Mesendoderm (in vitro differentiated cells): ENCODE measurements around the gene SPEG.

Source experiments
- DNase-seq: peaks from one replicate; pipeline ENCODE4 v3.0.0; 2013
- H2AK5ac ChIP-seq: 2 replicates; pipeline ENCODE4 v1.6.1; 2013; ENCODE audit warnings: low read length, inconsistent platforms
- H2BK120ac ChIP-seq: 2 replicates; pipeline ENCODE4 v1.6.1; 2013; ENCODE audit warnings: low read depth, mild to moderate bottlenecking, low read length, moderate library complexity, mixed read lengths
- H2BK15ac ChIP-seq: replicated peaks from 2 replicates; pipeline ENCODE4 v1.6.1; 2013; ENCODE audit warnings: low read depth, mild to moderate bottlenecking, moderate library complexity
- H2BK5ac ChIP-seq: 2 replicates; pipeline ENCODE4 v1.6.1; 2013; ENCODE audit warnings: low read length, inconsistent platforms
- H3K18ac ChIP-seq: 2 replicates; pipeline ENCODE4 v1.6.1; 2013; ENCODE audit warnings: mild to moderate bottlenecking, low read length, mixed read lengths
- H3K23ac ChIP-seq: one replicate; pipeline ENCODE4 v1.6.1; 2013; ENCODE audit warnings: low read length
- H3K27ac ChIP-seq: 2 replicates; pipeline ENCODE4 v1.5.1; 2013; ENCODE audit warnings: low read depth, mild to moderate bottlenecking, inconsistent platforms, low read length, moderate library complexity
- H3K27me3 ChIP-seq: 2 replicates; pipeline ENCODE4 v1.6.1; 2013; ENCODE audit warnings: low read length, control low read depth, mild to moderate bottlenecking, inconsistent platforms; ENCODE audit not compliant: insufficient read depth, poor library complexity
- H3K36me3 ChIP-seq: 2 replicates; pipeline ENCODE4 v1.6.1; 2013; ENCODE audit warnings: low read length, inconsistent platforms; ENCODE audit not compliant: control insufficient read depth, insufficient read depth
- H3K4ac ChIP-seq: one replicate; pipeline ENCODE4 v1.6.1; 2013; ENCODE audit warnings: low read depth, mild to moderate bottlenecking, low read length, moderate library complexity
- H3K4me1 ChIP-seq: 2 replicates; pipeline ENCODE4 v1.6.1; 2013; ENCODE audit warnings: low read depth, low read length, inconsistent platforms; ENCODE audit not compliant: control insufficient read depth
- H3K4me2 ChIP-seq: 2 replicates; pipeline ENCODE4 v1.6.1; 2013; ENCODE audit warnings: low read length
- H3K4me3 ChIP-seq: 2 replicates; pipeline ENCODE4 v1.5.1; 2013; ENCODE audit warnings: mild to moderate bottlenecking, low read length
- H3K56ac ChIP-seq: one replicate; pipeline ENCODE4 v1.6.1; 2013; ENCODE audit warnings: low read length
- H3K79me1 ChIP-seq: 2 replicates; pipeline ENCODE4 v1.6.1; 2013; ENCODE audit warnings: low read length, inconsistent platforms
- H3K79me2 ChIP-seq: 2 replicates; pipeline ENCODE4 v1.6.1; 2013; ENCODE audit warnings: mild to moderate bottlenecking, low read length; ENCODE audit not compliant: control insufficient read depth, insufficient read depth
- H3K9ac ChIP-seq: 2 replicates; pipeline ENCODE4 v1.6.1; 2013; ENCODE audit warnings: low read length, inconsistent platforms
- H4K5ac ChIP-seq: one replicate; pipeline ENCODE4 v1.6.1; 2013; ENCODE audit warnings: low read length
- H4K8ac ChIP-seq: one replicate; pipeline ENCODE4 v1.6.1; 2013; ENCODE audit warnings: low read depth, mild to moderate bottlenecking, control low read depth, low read length, moderate library complexity
- WGBS: extraction: QIAGEN DNeasy Blood & Tissue Kit; methylation state at CpG from one replicate; pipeline ENCODE4 v1.1.7; 2013; ENCODE audit warnings: low lambda C conversion rate, missing lambda C conversion rate; ENCODE audit not compliant: insufficient coverage; ENCODE audit errors: extremely low coverage; 5-methylcytosine and 5-hydroxymethylcytosine counted together

Gene SPEG

DNA sequence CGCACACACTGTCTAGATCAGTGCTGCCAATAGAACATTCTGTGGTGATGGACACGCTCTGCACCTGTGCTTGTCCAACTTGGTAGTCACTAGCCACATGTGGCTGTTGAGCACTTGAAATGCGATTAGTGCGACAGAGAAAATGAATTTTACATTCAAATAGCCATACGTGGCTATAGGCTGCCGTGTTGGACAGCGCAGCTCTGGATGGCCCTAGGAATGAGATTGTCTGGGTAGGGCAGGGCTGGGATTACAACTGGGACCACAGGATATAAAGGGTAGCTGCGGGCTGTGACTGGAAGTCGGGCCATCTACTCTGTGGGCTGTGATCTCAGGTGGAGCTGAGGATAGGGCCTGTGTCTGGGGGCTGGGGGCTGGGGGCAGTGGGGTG, 84.9 kb downstream of the SPEG start:
- Histone ChIP-seq H2BK5ac (no peak overlapping the region), H4K5ac (no peak overlapping the region), H3K27me3 (no peaks in the 10 kb centered on the region), H2AK5ac (no peak overlapping the region), H3K4me2 (no peak overlapping the region), H3K27ac (no peak overlapping the region), H3K79me1 (no peaks in the 10 kb centered on the region), H3K23ac (no peak overlapping the region), H3K79me2 (no peaks in the 10 kb centered on the region), H3K56ac (no peak overlapping the region), H3K4me1 (peaks cover 6% of the 10 kb centered on the region), H3K36me3 (no peaks in the 10 kb centered on the region), H3K18ac (no peak overlapping the region), H4K8ac (no peak overlapping the region), H3K9ac (no peak overlapping the region), H3K4ac (no peak overlapping the region), H2BK15ac (no peak overlapping the region), H3K4me3 (no peak overlapping the region), H2BK120ac (no peak overlapping the region)
- WGBS = no CpG with 5 or more reads among the region's 9 CpGs
- no peak for DNase-seq

DNA sequence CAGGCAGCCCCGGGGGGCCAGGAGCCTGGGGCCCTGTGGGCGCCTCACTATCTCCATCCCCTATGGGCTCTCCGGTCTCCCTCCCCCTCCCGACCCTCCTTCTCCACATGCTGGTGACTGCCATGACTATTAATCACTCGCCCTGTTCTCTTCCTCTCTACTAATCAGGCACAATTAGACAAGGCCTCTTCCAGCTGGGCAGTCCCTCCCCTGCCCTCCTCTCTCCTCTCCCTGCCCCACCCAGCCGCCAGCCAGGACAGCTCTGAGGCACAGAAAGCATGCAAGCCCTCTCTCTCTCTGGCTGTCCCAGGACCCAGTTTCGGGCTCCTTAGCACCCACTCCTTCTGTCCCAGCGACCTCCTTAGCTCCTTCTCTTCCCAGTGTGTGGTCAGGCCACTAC, 85.4 kb downstream of the SPEG start:
- no peak for DNase-seq
- no peak overlapping the region for H3K9ac ChIP-seq
- no peak overlapping the region for H3K23ac ChIP-seq
- H3K4ac ChIP-seq = no peak overlapping the region
- H3K4me3 ChIP-seq = no peak overlapping the region
- no peak overlapping the region for H4K5ac ChIP-seq
- H3K4me1 ChIP-seq = peaks cover 6% of the 10 kb centered on the region
- no peak overlapping the region for H3K56ac ChIP-seq
- H3K18ac ChIP-seq = no peak overlapping the region
- no peak overlapping the region for H2BK120ac ChIP-seq
- H3K4me2 ChIP-seq = no peak overlapping the region
- H4K8ac ChIP-seq = no peak overlapping the region
- no peak overlapping the region for H2BK5ac ChIP-seq
- no peaks in the 10 kb centered on the region for H3K27me3 ChIP-seq
- H2AK5ac ChIP-seq = no peak overlapping the region
- H3K36me3 ChIP-seq = no peaks in the 10 kb centered on the region
- H3K27ac ChIP-seq = no peak overlapping the region
- no peaks in the 10 kb centered on the region for H3K79me2 ChIP-seq
- no peak overlapping the region for H2BK15ac ChIP-seq
- no CpG with 5 or more reads among the region's 8 CpGs for WGBS
- no peaks in the 10 kb centered on the region for H3K79me1 ChIP-seq

DNA sequence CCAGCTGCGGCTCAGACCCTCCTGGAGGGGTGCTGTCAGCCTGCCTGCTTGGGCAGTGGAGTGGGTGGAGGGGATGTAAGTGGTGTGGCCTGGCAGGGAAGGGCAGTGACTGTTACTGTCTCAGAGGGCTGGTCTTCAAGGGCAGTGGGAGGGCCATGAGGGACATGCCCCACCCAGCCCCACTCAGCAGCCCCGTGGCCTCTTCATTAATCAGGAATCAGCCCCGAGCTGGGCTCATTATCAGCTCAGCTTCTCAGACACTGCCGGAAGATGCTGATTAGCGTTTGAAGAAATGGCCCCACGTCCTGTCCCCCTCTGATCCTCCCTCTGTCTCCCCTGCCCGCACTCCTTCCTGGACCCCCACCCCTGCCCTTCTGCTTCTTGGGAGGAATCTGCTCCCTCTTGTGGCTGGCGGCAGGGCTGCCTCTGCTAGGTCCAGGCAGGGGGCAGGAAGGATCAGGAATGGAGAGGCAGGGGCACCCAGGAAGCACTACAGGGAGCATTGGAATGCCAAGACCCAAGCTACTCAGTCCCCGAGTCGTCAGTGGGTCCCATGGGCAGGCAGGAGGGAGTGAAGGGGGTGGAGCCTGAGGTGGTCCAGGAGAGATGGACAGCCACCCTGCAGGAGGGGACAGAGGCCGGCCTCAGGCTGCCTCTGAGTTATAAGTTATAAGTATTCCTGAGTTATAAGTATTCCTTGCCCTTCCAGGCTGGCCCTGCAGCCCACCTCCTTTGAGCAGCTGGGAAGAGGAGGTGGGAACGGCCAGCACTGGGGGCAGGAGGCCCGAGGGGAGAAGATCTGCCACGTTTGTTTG, 86.6 kb downstream of the SPEG start:
- Histone ChIP-seq H3K79me1 (no peaks in the 10 kb centered on the region), H4K8ac (no peak overlapping the region), H2BK120ac (no peak overlapping the region), H4K5ac (no peak overlapping the region), H2BK15ac (no peak overlapping the region), H3K4me3 (no peak overlapping the region), H3K23ac (no peak overlapping the region), H3K4me2 (peak overlapping the region; percentile 28), H3K9ac (peak overlapping the region; percentile 44), H3K18ac (no peak overlapping the region), H3K36me3 (no peaks in the 10 kb centered on the region), H3K27ac (no peak overlapping the region), H3K27me3 (no peaks in the 10 kb centered on the region), H3K4ac (no peak overlapping the region), H2BK5ac (no peak overlapping the region), H2AK5ac (no peak overlapping the region), H3K56ac (peak overlapping the region; percentile 80), H3K79me2 (no peaks in the 10 kb centered on the region), H3K4me1 (peaks cover 10% of the 10 kb centered on the region)
- WGBS = no CpG with 5 or more reads among the region's 14 CpGs
- DNase-seq = peak; percentile 92

DNA sequence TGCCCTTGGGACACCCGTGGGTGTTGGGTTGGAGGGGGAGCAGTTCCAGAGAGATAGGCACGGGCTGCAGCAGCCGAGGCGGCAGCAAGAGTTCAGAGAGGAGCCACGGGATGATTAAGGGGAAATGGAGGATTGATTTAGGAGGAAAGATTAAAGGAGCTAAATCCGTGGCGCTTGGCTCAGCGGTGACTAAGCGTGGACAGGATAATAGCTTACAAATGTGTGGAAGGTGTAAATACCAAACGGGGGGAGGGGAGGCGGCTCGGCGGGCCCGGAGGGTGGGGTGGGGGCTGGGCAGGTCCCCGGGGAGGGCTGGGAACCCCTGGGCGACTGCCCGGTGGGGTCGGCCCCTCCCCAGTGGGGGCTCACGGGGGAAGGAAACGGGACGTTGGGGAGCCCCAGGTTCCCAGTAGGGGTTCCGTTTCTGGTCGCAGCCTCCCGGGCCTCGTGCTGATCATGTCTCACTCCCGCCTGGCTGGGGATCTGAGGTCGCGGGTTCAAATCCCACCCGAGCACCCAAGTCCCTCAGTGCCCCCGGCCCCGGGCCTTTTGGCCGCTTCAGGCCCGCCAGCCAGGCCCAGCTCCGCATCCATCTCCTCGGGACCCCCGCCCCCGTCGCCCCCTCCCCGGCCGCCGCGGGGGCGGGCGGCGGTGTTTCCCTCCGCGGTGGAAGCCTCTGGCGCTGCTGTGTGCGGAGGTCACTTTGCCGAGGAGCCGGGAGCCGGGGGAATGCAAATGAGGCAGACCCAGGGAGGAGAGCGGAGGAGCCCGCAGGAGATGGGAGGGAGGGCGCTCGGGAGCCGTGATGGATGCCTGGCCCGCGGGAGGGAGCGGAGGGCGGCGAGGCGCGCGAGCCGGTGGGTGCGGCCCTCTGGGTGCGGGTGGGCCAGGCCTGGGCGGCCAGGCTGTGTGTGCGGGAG, 87.7 kb downstream of the SPEG start:
- Histone ChIP-seq H4K5ac (no peak overlapping the region), H3K4me1 (peaks cover 11% of the 10 kb centered on the region), H3K36me3 (no peaks in the 10 kb centered on the region), H2AK5ac (no peak overlapping the region), H3K18ac (peak overlapping the region; percentile 46), H3K79me2 (no peaks in the 10 kb centered on the region), H3K56ac (peak overlapping the region; percentile 80), H3K9ac (peak overlapping the region; percentile 44), H2BK120ac (no peak overlapping the region), H3K79me1 (no peaks in the 10 kb centered on the region), H3K23ac (no peak overlapping the region), H4K8ac (no peak overlapping the region), H3K4me3 (no peak overlapping the region), H3K27ac (peak overlapping the region; percentile 10), H3K4ac (peak overlapping the region; percentile 66), H2BK15ac (no peak overlapping the region), H3K27me3 (no peaks in the 10 kb centered on the region), H3K4me2 (peak overlapping the region; percentile 28), H2BK5ac (no peak overlapping the region)
- WGBS = no CpG with 5 or more reads among the region's 70 CpGs
- peak; percentile 78 for DNase-seq

DNA sequence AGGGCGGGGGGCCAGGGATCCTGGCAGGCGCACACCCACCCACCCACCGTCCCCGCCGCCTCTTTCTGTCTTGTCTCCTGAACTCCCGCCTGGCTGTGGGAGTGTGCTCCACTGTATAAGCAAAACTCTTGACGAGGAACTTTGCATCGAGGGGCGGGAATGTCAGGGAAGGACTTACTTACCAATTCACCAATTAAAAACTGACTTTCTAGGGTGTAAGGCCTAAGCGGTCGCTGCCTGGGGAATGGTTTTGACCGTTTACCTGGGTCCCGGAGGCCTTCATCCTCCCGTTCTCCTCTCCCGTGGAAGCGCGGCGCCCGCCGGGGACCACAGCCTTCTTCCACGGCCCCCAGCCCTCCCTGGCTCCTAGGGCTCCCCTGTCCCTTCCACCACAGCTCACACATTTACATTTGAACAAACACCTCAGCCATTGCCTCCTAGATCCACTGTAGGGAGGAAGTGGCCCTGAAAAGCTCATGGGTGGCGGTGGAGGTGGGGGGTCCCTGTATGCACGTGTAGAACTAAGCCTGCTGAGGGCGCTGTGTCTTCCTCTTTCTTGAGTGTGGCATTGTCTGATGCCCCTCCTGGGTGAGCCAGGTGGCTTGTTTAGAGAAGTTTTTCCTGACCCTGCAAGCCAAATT, 88.5 kb downstream of the SPEG start:
- Histone ChIP-seq H3K4me2 (peak overlapping the region; percentile 28), H3K4ac (peak overlapping the region; percentile 66), H2BK15ac (no peak overlapping the region), H3K79me1 (no peaks in the 10 kb centered on the region), H4K5ac (no peak overlapping the region), H3K4me3 (no peak overlapping the region), H4K8ac (no peak overlapping the region), H3K79me2 (no peaks in the 10 kb centered on the region), H3K4me1 (peaks cover 11% of the 10 kb centered on the region), H3K36me3 (no peaks in the 10 kb centered on the region), H3K27ac (no peak overlapping the region), H2BK120ac (no peak overlapping the region), H3K23ac (no peak overlapping the region), H2BK5ac (no peak overlapping the region), H3K27me3 (no peaks in the 10 kb centered on the region), H3K18ac (peak overlapping the region; percentile 46), H3K56ac (peak overlapping the region; percentile 78), H2AK5ac (no peak overlapping the region), H3K9ac (peak overlapping the region; percentile 47)
- WGBS = no CpG with 5 or more reads among the region's 24 CpGs
- DNase-seq = peak; percentile 57
